GM23338 (cell line): ENCODE results near the gene STX11. TPM values are rescaled to one million over a fixed set of nuclear protein-coding genes. Genes with fewer than 3 reads are reported as not detected.

Experiments
- ATAC-seq: fragments of 200-7000 bp; cut with Tn5 transposase; 3 replicates; pipeline ENCODE4 v1.9.1; 2020
- DNase-seq: peaks from one replicate; pipeline ENCODE4 v3.0.0-alpha.2; 2015; ENCODE audit warnings: low spot score
- H2AFZ ChIP-seq: fragments of 200-600 bp; sonication (generic); 2 replicates; pipeline ENCODE4 v1.8.0; 2016; ENCODE audit warnings: antibody characterized with exemption, mild to moderate bottlenecking, moderate library complexity
- H3F3A ChIP-seq: fragments of 200-600 bp; sonication (generic); replicated peaks from 2 replicates; pipeline ENCODE4 v1.8.0; 2017; ENCODE audit warnings: antibody characterized with exemption, mixed run types, low read depth
- H3K27ac ChIP-seq: fragments of 200-600 bp; sonication (generic); 2 replicates; pipeline ENCODE4 v1.6.1; 2016; ENCODE audit warnings: low read depth
- H3K27me3 ChIP-seq: fragments of 200-600 bp; sonication (generic); 2 replicates; pipeline ENCODE4 v1.8.0; 2016; ENCODE audit warnings: mild to moderate bottlenecking, mixed run types, moderate library complexity; ENCODE audit not compliant: insufficient read depth
- H3K36me3 ChIP-seq: fragments of 200-600 bp; sonication (generic); 2 replicates; pipeline ENCODE4 v1.8.0; 2016; ENCODE audit warnings: mild to moderate bottlenecking; ENCODE audit not compliant: insufficient read depth
- H3K4me1 ChIP-seq: fragments of 200-600 bp; sonication (generic); 2 replicates; pipeline ENCODE4 v1.8.0; 2016; ENCODE audit warnings: mild to moderate bottlenecking, moderate library complexity; ENCODE audit not compliant: insufficient read depth
- H3K4me2 ChIP-seq: fragments of 200-600 bp; sonication (generic); 2 replicates; pipeline ENCODE4 v1.7.1; 2017; ENCODE audit warnings: mixed run types
- H3K4me3 ChIP-seq: fragments of 200-600 bp; sonication (generic); 2 replicates; pipeline ENCODE4 v1.6.1; 2016; ENCODE audit warnings: mixed run types
- H3K79me2 ChIP-seq: fragments of 200-600 bp; sonication (generic); replicated peaks from 2 replicates; pipeline ENCODE4 v1.8.0; 2017; ENCODE audit warnings: mild to moderate bottlenecking; ENCODE audit not compliant: insufficient read depth
- H3K9me2 ChIP-seq: fragments of 200-600 bp; sonication (generic); 2 replicates; pipeline ENCODE4 v1.8.0; 2017; ENCODE audit not compliant: insufficient read depth
- H4K20me1 ChIP-seq: fragments of 200-600 bp; sonication (generic); replicated peaks from 2 replicates; pipeline ENCODE4 v1.8.0; 2017; ENCODE audit warnings: mild to moderate bottlenecking; ENCODE audit not compliant: insufficient read depth
- H3K27ac Mint-ChIP-seq: 2 replicates; pipeline ENCODE4 v1.8.0; 2020; ENCODE audit warnings: inconsistent platforms, mild to moderate bottlenecking, moderate library complexity, mixed read lengths
- H3K27me3 Mint-ChIP-seq: 3 replicates; pipeline ENCODE4 v1.8.0; 2022; ENCODE audit warnings: low read depth, mild to moderate bottlenecking, moderate library complexity, mixed read lengths, inconsistent platforms; ENCODE audit not compliant: insufficient read depth, poor library complexity
- H3K36me3 Mint-ChIP-seq: 3 replicates; pipeline ENCODE4 v1.8.0; 2021; ENCODE audit warnings: low read depth, mild to moderate bottlenecking, inconsistent platforms, moderate library complexity, mixed read lengths
- H3K4me1 Mint-ChIP-seq: 3 replicates; pipeline ENCODE4 v1.8.0; 2020; ENCODE audit warnings: mild to moderate bottlenecking, inconsistent platforms, mixed read lengths
- H3K4me3 Mint-ChIP-seq: 3 replicates; pipeline ENCODE4 v1.8.0; 2021; ENCODE audit warnings: moderate library complexity, mild to moderate bottlenecking, inconsistent platforms, mixed read lengths
- H3K9me3 Mint-ChIP-seq: 3 replicates; pipeline ENCODE4 v1.8.0; 2020; ENCODE audit warnings: moderate library complexity, mild to moderate bottlenecking, inconsistent platforms, mixed read lengths
- CREB1 ChIP-seq: fragments of 250-450 bp; sonication (Bioruptor Pico); IDR thresholded peaks from 2 replicates; pipeline ENCODE4 v1.5.0; 2020; ENCODE audit warnings: low read depth, mild to moderate bottlenecking, moderate library complexity
- CTCF ChIP-seq, 2 experiments: fragments of 200-600 bp in 1 of 2; sonication (generic) in 1 of 2; conservative IDR thresholded peaks; 2 replicates each; pipeline versions ENCODE4 v1.5.1 to v1.6.1; 2016 to 2017; ENCODE audit warnings: antibody characterized with exemption in 2 of 2, low read depth in 2 of 2, mild to moderate bottlenecking in 2 of 2, moderate library complexity in 1 of 2
- EZH2 ChIP-seq: fragments of 200-600 bp; sonication (generic); IDR thresholded peaks from one replicate; pipeline ENCODE4 v1.8.0; 2017; ENCODE audit warnings: antibody characterized with exemption, mild to moderate bottlenecking, low read depth; ENCODE audit not compliant: unreplicated experiment
- EZH2phosphoT487 ChIP-seq: fragments of 200-600 bp; sonication (generic); IDR thresholded peaks from one replicate; pipeline ENCODE4 v1.8.1; 2018; ENCODE audit warnings: antibody characterized with exemption; ENCODE audit not compliant: unreplicated experiment
- JUNB ChIP-seq: IDR thresholded peaks from one replicate; pipeline ENCODE4 v1.6.1; 2016; ENCODE audit warnings: antibody characterized with exemption; ENCODE audit not compliant: unreplicated experiment
- NANOG ChIP-seq: IDR thresholded peaks from 2 replicates; pipeline ENCODE4 v1.6.1; 2016; ENCODE audit warnings: antibody characterized with exemption, borderline replicate concordance
- POLR2AphosphoS5 ChIP-seq: IDR thresholded peaks from 2 replicates; pipeline ENCODE4 v1.6.1; 2016; ENCODE audit warnings: antibody characterized with exemption, low read depth
- REST ChIP-seq: IDR thresholded peaks from one replicate; pipeline ENCODE4 v1.6.1; 2018; ENCODE audit warnings: antibody characterized with exemption; ENCODE audit not compliant: unreplicated experiment
- ZNF114 ChIP-seq: fragments of 250-450 bp; sonication (Bioruptor Pico); IDR thresholded peaks from 2 replicates; pipeline ENCODE4 v1.5.0; 2020; ENCODE audit warnings: mild to moderate bottlenecking, moderate library complexity
- long read RNA-seq: library from polyadenylated mRNA; unstranded; transcript quantifications from one replicate; pipeline ENCODE4 v2.0.0, GENCODE V29; 2020; ENCODE audit not compliant: unreplicated experiment
- polyA plus RNA-seq: library from polyadenylated mRNA; unstranded; fragments of >200 nt; fragmentation: Nextera tagmentation; extraction: Ambion mirVana; gene quantifications from 2 replicates; pipeline ENCODE4 v1.2.1, GENCODE V29; 2016
- total RNA-seq: library from RNA; depleted of rRNA; stranded (reverse); fragments of >200 nt; shearing (Covaris generic); gene quantifications from 2 replicates; pipeline ENCODE4 v1.2.3, GENCODE V29; 2014; rRNA removed
- TF ChIP-seq, protein P1 (sequence below): fragments of 250-450 bp; sonication (Bioruptor Pico); IDR thresholded peaks from 2 replicates; pipeline ENCODE4 v1.5.0; 2020; ENCODE audit warnings: mild to moderate bottlenecking, moderate library complexity

The STX11 gene
- total RNA-seq, result 0.08 and 0.35 TPM in 2 replicates
- polyA plus RNA-seq, result 0.37 and 0.52 TPM in 2 replicates
- long read RNA-seq, result 0 reads

DNA sequence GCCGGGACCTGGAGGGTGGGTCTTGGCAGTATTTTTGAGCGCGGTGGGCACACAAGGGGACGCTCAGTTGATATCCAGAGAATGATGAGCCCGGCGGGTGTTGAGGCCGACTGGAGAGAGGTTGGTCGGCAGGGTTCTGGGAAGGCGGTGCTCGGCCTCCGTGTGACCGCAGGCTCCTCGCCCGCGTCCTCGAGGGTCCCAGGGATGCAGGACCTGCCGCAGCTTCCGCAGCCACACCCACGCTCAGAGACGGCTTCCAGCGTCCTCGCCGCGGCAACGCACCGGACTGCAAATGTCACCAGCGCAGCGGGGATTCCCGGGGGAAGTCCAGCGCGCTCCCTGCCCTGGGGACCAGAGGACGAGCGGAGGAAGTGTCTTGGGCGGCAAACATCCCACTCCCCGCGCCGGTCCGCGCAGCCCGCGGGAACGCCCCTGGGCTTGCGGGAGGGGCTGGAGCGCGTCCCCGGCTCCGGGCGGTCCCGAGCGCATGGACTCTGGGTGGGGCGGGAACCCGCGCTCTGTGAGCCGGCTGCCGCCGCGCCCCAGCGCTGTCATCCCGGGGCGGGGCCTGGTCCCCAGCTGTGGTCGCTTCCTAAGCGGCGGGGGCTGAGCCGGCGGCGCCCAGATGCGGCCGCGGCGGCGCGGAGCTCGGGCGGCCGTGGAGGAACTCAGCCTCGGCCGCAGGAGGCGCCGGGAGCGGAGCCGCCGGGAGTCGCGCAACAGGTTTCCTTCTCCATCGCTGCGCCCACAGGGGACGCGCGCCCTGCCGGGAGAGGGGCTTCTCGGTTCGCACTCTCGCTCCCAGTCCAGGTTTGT is at the start of gene STX11:
Gene STX11, plus strand, starts transcription at position 624 of the 816 bp plus-strand sequence. CDS start 36,111 bp downstream, outside the sequence.
- Mint-ChIP-seq H3K27me3 (peaks cover 30% of the 10 kb centered on the region), H3K9me3 (no peaks in the 10 kb centered on the region), H3K4me1 (peaks cover 8% of the 10 kb centered on the region), H3K4me3 (peak within 1 kb of the TSS; percentile 82), H3K36me3 (no peaks in the 10 kb centered on the region), H3K27ac (no peak within 1 kb of the TSS)
- Histone ChIP-seq H3K79me2 (no peaks in the 10 kb centered on the region), H3K36me3 (no peaks in the 10 kb centered on the region), H3K4me2 (peak within 1 kb of the TSS; percentile 80), H4K20me1 (no peaks in the 10 kb centered on the region), H3K27me3 (peaks cover 47% of the 10 kb centered on the region), H2AFZ (peak within 1 kb of the TSS; percentile 99), H3K27ac (no peak within 1 kb of the TSS), H3K4me3 (peak within 1 kb of the TSS; percentile 88), H3F3A (no peaks in the 10 kb centered on the region), H3K9me2 (no peaks in the 10 kb centered on the region), H3K4me1 (peaks cover 8% of the 10 kb centered on the region)
- DNase-seq (peak; percentile 74), ATAC-seq (peak; percentile 87)
- TF ChIP-seq REST (no peak), CREB1 (CRISPR knock-in tag) (no peak), POLR2AphosphoS5 (no peak), EZH2 (no peak), NANOG (no peak), EZH2phosphoT487 (no peak), ZNF114 (no peak), JUNB (no peak), CTCF (conservative IDR thresholded peaks at IDR 0.05; ENCODE audit: low read depth in 2 of 2) (no peak; a peak in 1 of 4 replicates)
- TF ChIP-seq, protein P1, sequence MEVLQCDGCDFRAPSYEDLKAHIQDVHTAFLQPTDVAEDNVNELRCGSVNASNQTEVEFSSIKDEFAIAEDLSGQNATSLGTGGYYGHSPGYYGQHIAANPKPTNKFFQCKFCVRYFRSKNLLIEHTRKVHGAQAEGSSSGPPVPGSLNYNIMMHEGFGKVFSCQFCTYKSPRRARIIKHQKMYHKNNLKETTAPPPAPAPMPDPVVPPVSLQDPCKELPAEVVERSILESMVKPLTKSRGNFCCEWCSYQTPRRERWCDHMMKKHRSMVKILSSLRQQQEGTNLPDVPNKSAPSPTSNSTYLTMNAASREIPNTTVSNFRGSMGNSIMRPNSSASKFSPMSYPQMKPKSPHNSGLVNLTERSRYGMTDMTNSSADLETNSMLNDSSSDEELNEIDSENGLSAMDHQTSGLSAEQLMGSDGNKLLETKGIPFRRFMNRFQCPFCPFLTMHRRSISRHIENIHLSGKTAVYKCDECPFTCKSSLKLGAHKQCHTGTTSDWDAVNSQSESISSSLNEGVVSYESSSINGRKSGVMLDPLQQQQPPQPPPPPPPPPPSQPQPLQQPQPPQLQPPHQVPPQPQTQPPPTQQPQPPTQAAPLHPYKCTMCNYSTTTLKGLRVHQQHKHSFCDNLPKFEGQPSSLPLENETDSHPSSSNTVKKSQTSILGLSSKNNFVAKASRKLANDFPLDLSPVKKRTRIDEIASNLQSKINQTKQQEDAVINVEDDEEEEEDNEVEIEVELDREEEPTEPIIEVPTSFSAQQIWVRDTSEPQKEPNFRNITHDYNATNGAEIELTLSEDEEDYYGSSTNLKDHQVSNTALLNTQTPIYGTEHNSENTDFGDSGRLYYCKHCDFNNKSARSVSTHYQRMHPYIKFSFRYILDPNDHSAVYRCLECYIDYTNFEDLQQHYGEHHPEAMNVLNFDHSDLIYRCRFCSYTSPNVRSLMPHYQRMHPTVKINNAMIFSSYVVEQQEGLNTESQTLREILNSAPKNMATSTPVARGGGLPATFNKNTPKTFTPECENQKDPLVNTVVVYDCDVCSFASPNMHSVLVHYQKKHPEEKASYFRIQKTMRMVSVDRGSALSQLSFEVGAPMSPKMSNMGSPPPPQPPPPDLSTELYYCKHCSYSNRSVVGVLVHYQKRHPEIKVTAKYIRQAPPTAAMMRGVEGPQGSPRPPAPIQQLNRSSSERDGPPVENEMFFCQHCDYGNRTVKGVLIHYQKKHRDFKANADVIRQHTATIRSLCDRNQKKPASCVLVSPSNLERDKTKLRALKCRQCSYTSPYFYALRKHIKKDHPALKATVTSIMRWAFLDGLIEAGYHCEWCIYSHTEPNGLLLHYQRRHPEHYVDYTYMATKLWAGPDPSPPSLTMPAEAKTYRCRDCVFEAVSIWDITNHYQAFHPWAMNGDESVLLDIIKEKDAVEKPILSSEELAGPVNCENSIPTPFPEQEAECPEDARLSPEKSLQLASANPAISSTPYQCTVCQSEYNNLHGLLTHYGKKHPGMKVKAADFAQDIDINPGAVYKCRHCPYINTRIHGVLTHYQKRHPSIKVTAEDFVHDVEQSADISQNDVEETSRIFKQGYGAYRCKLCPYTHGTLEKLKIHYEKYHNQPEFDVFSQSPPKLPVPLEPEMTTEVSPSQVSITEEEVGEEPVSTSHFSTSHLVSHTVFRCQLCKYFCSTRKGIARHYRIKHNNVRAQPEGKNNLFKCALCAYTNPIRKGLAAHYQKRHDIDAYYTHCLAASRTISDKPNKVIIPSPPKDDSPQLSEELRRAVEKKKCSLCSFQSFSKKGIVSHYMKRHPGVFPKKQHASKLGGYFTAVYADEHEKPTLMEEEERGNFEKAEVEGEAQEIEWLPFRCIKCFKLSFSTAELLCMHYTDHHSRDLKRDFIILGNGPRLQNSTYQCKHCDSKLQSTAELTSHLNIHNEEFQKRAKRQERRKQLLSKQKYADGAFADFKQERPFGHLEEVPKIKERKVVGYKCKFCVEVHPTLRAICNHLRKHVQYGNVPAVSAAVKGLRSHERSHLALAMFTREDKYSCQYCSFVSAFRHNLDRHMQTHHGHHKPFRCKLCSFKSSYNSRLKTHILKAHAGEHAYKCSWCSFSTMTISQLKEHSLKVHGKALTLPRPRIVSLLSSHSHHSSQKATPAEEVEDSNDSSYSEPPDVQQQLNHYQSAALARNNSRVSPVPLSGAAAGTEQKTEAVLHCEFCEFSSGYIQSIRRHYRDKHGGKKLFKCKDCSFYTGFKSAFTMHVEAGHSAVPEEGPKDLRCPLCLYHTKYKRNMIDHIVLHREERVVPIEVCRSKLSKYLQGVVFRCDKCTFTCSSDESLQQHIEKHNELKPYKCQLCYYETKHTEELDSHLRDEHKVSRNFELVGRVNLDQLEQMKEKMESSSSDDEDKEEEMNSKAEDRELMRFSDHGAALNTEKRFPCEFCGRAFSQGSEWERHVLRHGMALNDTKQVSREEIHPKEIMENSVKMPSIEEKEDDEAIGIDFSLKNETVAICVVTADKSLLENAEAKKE (CRISPR knock-in tag), result no peak
